ENCODE measurements around the gene ERAS. TPM values are rescaled to one million over a fixed set of nuclear protein-coding genes. Genes with fewer than 3 reads are reported as not detected.

ERAS gene
- polyA plus RNA-seq, 1 donor from 2014 or later: 3.6 TPM

GRCh38 chrX:48831136-48831908 lies 5.0 kb downstream of the ERAS start:
- Histone ChIP-seq H3K27me3 (ENCODE audit: insufficient read depth, low read depth, low read length) (peaks cover 12% of the 10 kb centered on the region), H4K20me1 (ENCODE audit: insufficient read depth) (no peaks in the 10 kb centered on the region), H3K4me2 (ENCODE audit: low read length) (no peak overlapping the region), H3K4me3 (ENCODE audit: low read length) (peak overlapping the region; percentile 84), H3K79me2 (replicated peaks; ENCODE audit: insufficient read depth, low read length) (peaks cover 20% of the 10 kb centered on the region), H3K27ac (ENCODE audit: low read length) (no peak overlapping the region), H3K9me3 (ENCODE audit: low read length) (no peaks in the 10 kb centered on the region), H3K9me2 (ENCODE audit: insufficient read depth, low read length) (no peaks in the 10 kb centered on the region), H3F3A (ENCODE audit: insufficient read depth, low read length, poor library complexity, severe bottlenecking) (no peaks in the 10 kb centered on the region), H3K36me3 (ENCODE audit: insufficient read depth, low read length) (no peaks in the 10 kb centered on the region), H2AFZ (ENCODE audit: low read depth, low read length) (no peak overlapping the region), H3K9ac (ENCODE audit: low read length) (peak overlapping the region; percentile 16)
- no peak for TF ChIP-seq EZH2 (IDR thresholded peaks at IDR 0.05; ENCODE audit: borderline replicate concordance, insufficient read depth, low read length, poor library complexity, severe bottlenecking)
- no peak for TF ChIP-seq MXI1 (conservative IDR thresholded peaks at IDR 0.05; ENCODE audit: poor library complexity, severe bottlenecking)
- TF ChIP-seq SMC3 (conservative IDR thresholded peaks at IDR 0.05; ENCODE audit: poor library complexity): no peak
- TF ChIP-seq REST (IDR thresholded peaks at IDR 0.05; ENCODE audit: borderline replicate concordance): no peak

- peak overlapping the region; percentile 84 for H3K4me3 ChIP-seq (ENCODE audit: low read length)
- H3K27ac ChIP-seq (ENCODE audit: low read length): no peak overlapping the region
- H3K9ac ChIP-seq (ENCODE audit: low read length): peak overlapping the region; percentile 16
- peaks cover 20% of the 10 kb centered on the region for H3K79me2 ChIP-seq (replicated peaks; ENCODE audit: insufficient read depth, low read length)
- no peak overlapping the region for H2AFZ ChIP-seq (ENCODE audit: low read depth, low read length)
- peaks cover 12% of the 10 kb centered on the region for H3K27me3 ChIP-seq (ENCODE audit: insufficient read depth, low read depth, low read length)
- H3F3A ChIP-seq (ENCODE audit: insufficient read depth, low read length, poor library complexity, severe bottlenecking): no peaks in the 10 kb centered on the region
- H3K9me2 ChIP-seq (ENCODE audit: insufficient read depth, low read length): no peaks in the 10 kb centered on the region
- H4K20me1 ChIP-seq (ENCODE audit: insufficient read depth): no peaks in the 10 kb centered on the region
- H3K36me3 ChIP-seq (ENCODE audit: insufficient read depth, low read length): no peaks in the 10 kb centered on the region
- H3K4me2 ChIP-seq (ENCODE audit: low read length): no peak overlapping the region
- TF ChIP-seq CTCF (IDR thresholded peaks at IDR 0.05; ENCODE audit: poor library complexity, severe bottlenecking) (no peak), MXI1 (conservative IDR thresholded peaks at IDR 0.05; ENCODE audit: poor library complexity, severe bottlenecking) (no peak), EZH2 (IDR thresholded peaks at IDR 0.05; ENCODE audit: borderline replicate concordance, insufficient read depth, low read length, poor library complexity, severe bottlenecking) (no peak), EP300 (conservative IDR thresholded peaks at IDR 0.05; ENCODE audit: poor library complexity, severe bottlenecking) (no peak), TAF1 (IDR thresholded peaks at IDR 0.05; ENCODE audit: low read depth) (no peak)
- no peaks in the 10 kb centered on the region for H3K9me3 ChIP-seq (ENCODE audit: low read length)
Observed at GRCh38 chrX:48831909-48832291, 5.6 kb downstream of the ERAS start.

Data from neural cell (in vitro differentiated cells).